MV-4-11 (cell line): Measurements from ENCODE around the gene MIA2.
"Not testable (repeated sequence)": the region's sequence is repeated elsewhere in the genome, so short reads cannot be mapped to it uniquely, and the experiment has no call there.

ENCODE experiments used
- DNase-seq: peaks from one replicate; lab custom pipeline; 2025; lab: John Stamatoyannopoulos, UW

MIA2 gene

DNA sequence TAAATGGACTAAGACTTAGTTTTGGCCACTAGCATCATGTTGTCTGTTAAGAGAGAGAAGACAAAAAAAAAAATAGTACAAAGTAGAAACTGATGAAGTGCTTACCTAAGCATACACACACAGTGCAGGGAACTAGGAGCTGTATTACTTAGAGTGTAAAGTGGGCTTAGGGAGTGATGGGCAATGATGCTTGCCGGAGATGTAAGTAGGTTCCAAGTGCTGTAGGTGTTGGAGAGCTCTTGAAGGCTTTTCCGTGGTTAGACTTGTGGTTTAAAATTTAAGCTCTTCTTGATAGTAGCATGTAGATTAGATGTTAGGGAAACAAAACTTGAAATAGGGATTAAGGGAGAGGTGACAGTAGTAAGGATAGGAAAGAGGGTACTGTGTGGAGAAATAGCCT is 34.7 kb downstream of the MIA2 start:
- DNase-seq: peak; percentile 19

DNA sequence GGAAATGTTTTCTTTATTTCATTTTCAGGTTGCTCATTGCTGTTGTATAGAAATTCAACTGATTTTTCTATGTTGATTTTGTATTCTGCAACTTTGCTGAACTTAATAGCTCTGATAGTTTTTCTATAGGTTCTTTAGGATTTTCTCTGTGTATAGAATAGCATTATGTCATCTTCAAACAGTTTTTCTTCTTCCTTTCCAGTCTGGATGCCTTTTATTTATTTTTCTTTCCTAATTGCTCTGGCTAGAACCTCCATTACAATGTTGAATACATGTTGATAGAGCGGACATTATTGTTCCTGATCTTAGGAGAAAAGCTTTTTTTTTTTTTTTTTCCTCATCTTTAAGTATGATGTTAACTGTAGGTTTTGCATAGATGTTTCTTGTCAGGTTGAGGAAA is 39.2 kb downstream of the MIA2 start:
- no peak for DNase-seq

DNA sequence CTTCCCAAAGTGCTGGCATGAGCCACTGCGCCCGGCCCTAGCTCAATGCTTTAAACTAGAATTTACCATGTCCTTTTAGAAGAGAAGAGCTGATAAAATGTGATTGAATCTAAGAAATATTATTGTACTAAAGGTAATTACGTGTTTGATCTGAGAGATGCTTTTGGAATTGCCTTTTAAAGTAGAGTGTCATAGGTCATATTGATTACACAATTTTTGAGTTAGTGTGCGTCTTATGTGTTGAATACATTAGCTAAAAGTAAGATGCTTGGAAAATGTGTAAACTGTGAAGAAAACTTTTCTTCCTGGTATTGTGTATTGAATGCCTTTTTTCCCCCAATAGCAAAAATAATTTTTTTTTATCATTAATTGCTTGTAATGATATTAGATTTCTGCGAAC is 41.7 kb downstream of the MIA2 start:
- no peak for DNase-seq

DNA sequence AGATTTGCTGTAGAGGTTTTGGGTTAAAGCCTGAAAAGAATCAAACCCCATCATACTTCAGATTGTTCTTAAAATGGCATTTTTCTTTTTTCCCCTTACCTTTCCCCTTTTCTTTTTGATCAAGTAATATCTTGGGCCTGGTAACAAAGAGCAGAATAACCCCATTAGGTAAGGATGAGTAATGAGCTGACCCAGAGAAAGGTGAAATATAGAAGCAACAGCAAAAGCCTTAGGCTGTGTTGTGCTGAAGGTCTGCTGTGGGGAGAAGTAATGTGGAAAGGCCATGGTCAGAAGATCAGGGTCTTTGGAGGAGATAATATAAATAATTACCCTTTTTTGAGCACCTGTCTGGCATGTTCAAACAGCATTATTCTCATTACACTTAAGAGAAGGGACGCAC is 42.3 kb downstream of the MIA2 start:
- DNase-seq: no peak

DNA sequence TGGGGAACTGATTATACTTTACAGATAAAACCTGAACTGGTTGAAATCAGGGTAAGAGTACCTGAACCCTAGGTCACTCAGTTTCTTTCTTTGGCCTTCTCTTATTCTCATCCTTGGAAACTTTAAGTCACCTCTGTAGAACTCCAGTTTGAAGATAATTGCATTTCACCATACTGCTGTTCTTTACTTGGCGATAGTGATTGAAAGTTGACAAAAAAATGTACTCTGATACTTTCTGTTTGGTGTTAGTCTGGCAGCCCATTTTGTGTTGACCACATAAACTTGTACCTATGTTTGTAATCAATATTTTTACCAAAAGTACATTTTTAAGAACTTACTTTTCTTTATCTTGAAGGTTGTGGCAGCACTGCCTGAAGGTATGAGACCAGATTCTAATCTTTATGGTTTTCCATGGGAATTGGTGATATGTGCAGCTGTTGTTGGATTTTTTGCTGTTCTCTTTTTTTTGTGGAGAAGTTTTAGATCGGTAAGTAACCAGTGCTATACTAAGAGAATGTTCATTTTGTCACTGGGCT is 42.9 kb downstream of the MIA2 start:
- no peak for DNase-seq

DNA sequence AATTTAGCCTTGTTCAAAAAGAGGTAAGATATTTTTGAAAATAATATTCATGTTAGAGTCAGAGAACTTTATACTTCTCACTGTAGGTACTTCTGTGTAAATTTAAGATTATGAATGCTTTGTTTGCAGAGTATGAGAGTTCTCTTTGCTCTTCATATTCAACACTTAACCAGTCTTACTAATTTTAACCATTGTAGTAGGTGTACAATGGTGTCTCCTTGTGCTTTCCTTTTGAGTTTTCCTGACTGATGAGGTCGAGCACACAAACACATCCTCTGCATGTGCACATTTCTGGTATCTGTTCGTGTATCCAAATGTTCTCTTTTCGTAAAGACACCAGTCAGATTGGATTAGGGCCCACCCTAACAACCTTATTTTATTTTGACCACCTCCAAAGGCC is 45.8 kb downstream of the MIA2 start:
- DNase-seq: no peak

DNA sequence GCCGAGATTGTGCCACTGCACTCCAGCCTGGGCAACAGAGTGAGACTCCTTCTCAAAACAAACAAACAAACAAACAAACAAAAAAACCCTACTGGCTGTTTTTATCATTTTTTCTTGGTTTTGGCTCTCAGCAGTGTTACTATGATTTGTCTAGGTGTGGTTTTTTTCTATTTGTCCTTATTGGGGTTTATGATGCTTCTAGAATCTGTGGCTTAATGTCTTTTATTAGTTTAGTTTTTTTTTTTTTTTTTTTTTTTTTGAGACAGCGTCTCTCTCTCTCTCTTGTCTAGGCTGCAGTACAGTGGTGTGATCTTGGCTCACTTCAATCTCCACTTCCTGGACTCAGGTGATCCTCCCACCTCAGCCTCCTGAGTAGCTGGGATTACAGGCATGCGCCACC is 47.0 kb downstream of the MIA2 start:
- not testable (repeated sequence) for DNase-seq

DNA sequence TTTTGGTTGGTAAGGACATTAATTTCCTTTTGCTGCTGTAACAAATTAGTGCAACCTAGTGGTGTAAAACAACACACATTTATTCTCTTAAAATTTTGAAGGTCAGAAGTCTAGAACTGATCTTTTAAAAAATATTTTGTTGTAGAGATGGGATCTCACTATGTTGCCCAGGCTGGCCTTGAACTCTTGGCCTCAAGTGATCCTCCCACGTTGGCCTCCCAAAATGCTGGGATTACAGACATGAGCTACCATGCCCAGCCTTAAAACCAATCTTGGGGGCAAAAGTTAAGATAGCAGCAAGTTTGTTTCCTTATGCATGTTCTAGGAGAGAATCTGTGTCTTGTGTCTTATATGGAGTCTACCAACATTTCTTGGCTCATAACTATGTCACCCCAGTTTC is 55.8 kb downstream of the MIA2 start:
- no peak for DNase-seq

DNA sequence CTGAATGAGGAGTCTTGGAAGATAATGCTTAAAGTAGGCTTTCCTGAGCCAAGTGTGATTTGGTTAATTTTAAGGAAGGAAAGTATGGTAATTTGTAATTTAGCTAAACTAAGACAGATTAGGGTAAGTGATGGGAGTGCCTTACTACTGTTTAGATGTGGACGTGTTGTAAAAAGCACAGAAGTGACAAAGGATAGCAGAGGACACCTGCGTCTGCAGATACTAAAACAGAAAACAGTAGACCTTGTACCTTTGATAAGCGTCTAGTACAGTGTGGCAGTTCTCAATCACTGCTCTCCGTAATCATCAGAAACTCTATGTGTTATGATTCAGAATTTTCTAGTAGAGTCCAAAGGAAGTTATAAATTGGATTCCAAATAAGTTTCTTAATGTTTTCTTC is 58.0 kb downstream of the MIA2 start:
- no peak for DNase-seq

DNA sequence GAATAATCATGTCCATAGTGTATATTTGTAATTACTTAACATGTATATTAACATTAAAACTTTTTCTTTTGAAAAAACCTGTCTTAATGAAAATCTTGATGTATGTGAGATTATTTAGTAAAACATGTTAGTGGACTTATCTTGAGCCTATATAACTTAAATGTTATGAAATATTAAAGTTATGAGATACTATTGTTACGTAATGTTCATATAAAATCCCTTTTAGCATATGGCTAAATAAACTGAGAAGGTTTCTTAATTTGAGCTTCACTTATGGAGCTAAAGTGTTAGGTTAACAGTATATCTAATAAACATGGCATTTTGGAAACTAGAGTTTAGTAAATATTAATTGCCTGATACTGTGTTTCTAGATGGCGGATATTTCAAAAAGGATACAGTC is 59.9 kb downstream of the MIA2 start:
- no peak for DNase-seq

DNA sequence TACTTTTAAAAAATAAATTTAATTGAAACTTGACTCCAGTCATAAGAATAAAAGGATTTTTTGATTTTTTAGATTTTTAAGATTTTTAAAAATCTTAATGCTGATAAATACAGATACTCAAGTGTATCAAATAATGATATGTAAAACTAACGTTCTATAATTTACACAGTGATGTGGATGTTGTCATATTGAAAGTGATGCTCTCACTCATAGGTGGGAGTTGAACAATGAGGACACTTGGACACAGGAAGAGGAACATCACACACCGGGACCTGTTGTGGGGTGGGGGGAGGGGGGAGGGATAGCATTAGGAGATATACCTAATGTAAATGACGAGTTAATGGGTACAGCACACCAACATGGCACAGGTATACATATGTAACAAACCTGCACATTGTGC is 66.7 kb downstream of the MIA2 start:
- DNase-seq: not testable (repeated sequence)

DNA sequence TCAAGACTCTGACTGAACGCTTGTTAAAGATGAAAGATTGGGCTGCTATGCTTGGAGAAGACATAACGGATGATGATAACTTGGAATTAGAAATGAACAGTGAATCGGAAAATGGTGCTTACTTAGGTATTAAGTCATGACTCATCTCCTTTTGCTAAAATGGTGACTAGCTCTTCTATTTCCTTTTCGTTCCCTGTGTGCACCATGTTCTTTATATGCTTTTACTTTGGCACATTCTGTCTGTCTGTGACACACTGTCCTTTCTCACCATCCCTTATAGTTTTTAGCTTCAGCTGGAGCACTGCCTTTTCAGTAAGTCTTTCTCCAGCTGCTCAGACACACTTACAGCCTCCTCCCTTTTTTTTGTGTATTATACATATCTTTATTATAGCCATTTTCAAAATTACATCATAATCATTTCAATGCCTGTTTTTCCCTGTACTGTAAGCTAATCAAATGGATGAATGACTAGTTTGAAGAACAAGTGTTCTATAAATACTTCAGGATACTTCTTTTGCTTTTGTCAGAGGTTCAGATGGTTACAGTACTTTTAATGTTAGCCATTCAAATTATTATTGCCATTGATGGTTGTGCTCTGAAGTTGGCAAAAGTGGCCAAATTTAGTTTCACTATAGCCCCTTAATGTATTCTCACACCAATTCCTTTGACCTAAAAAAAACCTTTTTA is 68.6 kb downstream of the MIA2 start:
- no peak for DNase-seq

DNA sequence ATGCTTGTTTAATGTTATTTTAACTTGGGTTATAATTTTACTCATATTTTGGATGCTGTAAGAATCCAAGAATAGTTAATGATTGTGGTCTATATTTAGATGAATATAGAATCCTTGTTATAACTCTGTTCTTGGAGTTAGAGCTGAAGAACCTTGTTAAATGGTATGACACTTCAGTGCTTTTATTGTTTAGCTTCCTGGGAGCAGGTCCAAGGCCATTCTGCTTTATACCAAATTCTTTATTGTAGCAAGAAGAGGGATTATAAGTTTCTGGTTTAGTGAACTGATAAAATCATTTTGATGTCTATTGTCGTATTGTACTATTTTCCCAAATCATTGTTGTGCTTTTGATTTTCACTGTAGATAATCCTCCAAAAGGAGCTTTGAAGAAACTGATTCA is 69.4 kb downstream of the MIA2 start:
- DNase-seq: no peak

DNA sequence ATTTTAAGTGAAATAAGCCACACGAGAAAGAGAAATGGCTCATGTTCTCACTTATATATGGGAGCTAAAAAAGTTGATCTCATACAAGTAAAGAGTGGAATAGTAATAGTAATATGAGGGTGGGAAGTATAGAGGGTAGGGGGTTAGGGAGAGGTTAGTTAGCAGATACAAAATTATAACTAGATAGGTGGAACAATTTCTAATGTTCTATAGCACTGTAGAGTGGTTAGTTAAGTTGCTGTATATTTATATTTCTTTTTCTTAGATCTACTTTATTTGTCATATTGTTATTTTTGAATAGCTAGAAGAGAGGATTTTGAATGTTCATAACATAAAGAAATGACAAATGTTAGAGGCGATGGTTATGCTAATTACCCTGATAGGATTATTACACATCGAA is 74.1 kb downstream of the MIA2 start:
- DNase-seq: no peak

DNA sequence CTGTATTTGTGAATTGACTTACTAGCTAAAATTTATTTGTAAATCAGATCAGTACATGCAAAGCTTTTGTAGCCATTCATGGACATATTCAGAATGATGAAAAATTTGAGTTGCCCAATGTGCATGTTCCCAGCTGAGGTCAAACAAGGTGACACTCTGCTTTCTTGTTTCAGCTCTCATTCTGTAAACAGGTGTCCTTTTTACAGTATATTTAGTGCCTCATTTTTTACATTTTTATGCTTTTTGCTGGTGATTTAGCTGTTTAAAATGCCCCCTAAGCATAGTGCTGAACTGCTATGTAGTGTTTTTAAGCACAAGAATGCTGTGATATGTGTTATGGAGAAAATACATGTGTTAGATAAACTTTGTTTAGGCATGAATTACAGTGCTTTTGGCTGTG is 76.3 kb downstream of the MIA2 start:
- DNase-seq: no peak

DNA sequence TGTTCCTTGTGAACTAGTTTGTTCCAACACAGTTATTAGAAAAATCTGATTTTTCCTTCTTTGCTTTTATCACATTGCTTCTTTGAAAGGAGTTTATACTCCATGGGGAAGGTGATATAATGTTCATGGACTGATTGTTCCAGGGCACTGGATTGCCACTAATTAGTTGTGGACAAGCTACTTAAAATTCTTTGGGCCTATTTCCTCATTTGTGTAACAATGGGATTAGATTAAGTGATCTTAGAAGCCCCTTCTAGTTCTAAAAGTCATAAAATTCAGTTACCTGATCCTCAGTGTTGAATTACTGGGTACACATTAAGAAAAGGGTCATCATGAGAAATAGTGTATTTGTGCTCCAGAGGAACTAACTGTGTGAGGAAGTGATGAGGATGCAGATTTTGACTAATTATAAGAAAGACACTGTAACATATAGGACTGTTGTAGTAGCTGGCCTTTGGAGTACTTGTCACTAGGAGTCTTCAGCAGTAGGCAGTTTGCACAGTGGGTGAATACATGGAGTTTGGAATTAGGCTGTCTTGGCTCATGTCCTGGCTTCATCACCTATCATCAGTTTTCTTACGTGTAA is 82.2 kb downstream of the MIA2 start:
- DNase-seq: no peak

DNA sequence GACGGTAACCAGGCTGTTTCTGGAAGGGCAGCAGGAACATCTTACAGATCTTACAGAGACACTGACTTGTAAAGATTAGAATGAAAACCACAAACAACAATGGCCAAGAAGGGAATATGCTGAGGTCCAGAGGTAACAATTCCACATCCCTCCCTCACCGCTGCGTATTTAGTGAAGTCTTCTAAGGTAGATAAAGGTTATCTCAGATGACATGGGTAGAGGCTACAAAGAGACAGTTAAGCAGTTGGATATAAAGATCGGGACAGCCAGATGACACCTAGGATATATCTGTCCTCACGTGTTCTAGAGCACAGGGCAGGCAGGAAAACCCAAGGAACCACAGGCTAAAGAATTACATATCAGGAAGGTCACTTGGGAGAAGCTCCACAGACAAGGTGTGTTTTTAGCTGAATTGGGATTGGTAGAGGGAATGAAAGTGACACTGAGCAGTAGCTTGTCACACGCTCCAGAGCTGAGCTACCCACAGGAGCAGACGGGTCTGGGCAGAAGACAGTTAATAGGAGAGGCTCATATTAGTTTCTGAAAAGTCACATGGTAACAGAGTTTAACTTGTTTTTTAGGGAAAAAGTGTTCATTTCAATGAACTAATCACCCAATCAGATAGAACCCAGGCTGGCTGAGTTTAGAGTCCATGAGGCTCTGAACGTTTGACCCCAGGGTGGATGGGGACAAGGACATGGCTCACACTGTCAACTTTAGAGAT is 83.3 kb downstream of the MIA2 start:
- no peak for DNase-seq

DNA sequence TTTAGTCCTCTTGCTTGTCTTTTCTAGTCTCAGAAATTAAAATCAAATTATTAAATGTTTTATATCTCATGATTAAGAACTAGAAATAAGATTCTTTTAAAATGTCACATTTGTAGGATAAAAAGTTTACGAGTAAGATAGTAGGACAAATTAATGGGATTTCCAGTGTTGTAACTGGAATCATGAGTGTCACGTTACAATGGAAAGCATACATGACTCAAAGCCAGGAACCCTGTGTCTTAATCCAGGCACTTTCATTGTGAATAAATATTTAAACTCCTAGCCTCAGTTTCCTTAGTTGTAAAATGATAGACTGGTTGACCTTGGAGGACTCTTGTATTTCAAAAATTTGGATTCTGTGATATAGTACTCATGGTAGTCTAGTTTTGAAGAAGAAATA is 84.9 kb downstream of the MIA2 start:
- no peak for DNase-seq

DNA sequence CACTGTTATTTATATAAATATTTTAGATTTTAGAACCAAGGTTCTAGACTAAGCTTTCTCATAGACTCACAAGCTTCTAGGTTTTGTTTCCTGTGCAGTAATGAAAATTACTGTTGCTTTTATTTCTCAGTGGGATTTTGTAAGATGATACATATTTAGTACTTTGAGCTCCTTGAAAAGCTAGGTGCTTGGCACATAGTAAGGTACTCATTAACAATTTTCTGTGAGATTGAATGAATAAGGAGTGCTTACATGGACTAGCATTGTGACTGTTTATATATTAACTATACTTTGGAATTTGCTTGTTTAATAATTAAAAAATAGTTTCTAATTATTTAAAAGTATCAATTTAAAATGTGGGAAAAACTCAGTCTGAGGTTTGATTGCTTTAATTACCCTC is 85.7 kb downstream of the MIA2 start:
- DNase-seq: no peak

DNA sequence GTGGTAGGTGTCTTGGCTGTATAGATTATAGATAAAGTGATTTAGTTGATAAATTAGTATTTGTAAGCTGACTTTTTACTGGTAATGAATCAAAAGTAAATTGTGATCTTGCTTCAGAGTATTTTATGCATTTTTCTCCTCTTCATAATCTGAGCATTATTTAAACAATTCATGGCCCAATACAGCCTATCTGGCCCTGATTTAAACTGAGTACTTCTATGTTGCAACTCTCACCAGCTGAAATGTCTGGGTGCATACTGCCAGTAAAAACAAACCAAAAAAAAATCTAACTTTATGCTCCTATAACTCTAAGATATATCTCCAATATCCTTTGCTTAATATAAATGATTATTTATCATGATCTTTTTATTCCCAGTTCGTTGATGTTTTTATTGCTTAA is 86.6 kb downstream of the MIA2 start:
- DNase-seq: no peak

DNA sequence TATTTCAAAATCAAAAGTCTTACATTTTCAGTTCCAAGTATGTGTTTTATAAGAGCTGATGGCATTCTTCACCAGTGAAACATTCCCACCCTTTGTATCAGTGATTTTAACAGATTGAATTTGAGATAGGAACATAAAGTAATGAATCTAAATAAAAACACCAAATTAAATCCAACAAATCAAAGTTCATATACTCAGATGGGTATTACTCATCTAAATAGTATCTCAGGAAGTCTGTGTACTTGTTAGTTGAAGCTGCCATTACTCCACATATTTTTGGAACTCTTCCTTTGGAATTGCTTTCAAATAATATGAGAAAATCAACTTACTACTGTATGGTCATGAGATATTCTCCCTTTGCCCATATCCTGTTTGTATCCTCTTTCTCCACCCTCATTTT is 89.1 kb downstream of the MIA2 start:
- DNase-seq: no peak

DNA sequence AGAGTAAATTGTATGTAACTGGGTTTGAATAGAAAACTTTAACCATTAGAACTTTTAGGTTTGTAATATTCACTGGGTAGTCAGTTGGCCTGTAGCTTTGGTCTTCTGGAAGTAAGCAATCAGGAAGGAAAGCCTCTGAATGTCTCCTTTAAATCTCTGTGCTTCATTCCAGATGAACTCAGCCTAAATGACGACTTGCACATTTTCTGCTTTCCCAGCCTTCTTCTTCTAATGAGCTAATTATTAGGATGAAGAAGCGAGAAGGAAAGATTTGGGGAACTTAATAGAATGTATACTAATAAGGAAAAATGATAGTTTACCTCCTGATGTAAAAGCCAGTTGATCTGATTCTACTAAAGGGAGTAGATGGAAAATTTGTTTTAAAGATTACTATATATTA is 90.4 kb downstream of the MIA2 start:
- no peak for DNase-seq

DNA sequence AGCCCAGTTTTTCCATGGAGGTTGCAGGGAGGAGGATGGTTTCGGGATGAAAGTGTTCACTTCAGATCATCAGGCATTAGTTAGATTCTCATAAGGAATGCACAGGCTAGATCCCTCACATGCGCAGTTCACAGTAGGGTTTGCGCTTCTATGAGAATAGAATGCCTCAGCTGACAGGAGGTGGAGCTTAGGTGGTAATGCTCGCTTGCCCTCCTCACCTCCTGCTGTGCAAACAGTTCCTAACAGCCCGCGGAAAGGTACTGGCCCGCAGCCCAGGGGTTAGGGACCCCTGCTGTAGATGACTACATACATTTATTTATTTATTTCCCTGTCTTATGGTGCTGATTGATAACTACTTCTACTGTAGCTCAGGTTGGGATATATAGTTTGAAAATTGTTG is 105.3 kb downstream of the MIA2 start:
- DNase-seq: no peak
